NCI-H526 treated with DMSO at 0.1 percent for 48 hours (cell line): ENCODE data around the gene CHST12.
"Not testable (repeated sequence)": the region's sequence is repeated elsewhere in the genome, so short reads cannot be mapped to it uniquely, and the experiment has no call there.

ENCODE experiments used
- DNase-seq: peaks from one replicate; lab custom pipeline; 2025; lab: John Stamatoyannopoulos, UW

Gene CHST12

GRCh38 chr7:2460641-2461040 lies 57.2 kb downstream of the CHST12 start:
- DNase-seq = no peak

GRCh38 chr7:2461268-2462026 lies 58.0 kb downstream of the CHST12 start:
- DNase-seq = no peak

GRCh38 chr7:2462731-2463130 lies 59.3 kb downstream of the CHST12 start:
- DNase-seq = no peak

GRCh38 chr7:2465928-2466327 lies 62.5 kb downstream of the CHST12 start:
- DNase-seq = peak; percentile 86

GRCh38 chr7:2466675-2467074 lies 63.3 kb downstream of the CHST12 start:
- DNase-seq = no peak

- DNase-seq = no peak
These were observed 64.8 kb downstream of the CHST12 start for GRCh38 chr7:2468227-2468626.

GRCh38 chr7:2469460-2470203 lies 66.2 kb downstream of the CHST12 start:
- not testable (repeated sequence) for DNase-seq

GRCh38 chr7:2470204-2471021 lies 67.0 kb downstream of the CHST12 start:
- DNase-seq = no peak

- no peak for DNase-seq
These were observed 67.6 kb downstream of the CHST12 start for GRCh38 chr7:2471022-2471329.

- no peak for DNase-seq
These were observed 68.0 kb downstream of the CHST12 start for GRCh38 chr7:2471396-2471795.

GRCh38 chr7:2472739-2473138 lies 69.3 kb downstream of the CHST12 start:
- DNase-seq = no peak

- DNase-seq = no peak
These were observed 70.2 kb downstream of the CHST12 start for GRCh38 chr7:2473496-2474180.

- DNase-seq = no peak
These were observed 70.8 kb downstream of the CHST12 start for GRCh38 chr7:2474224-2474623.

- no peak for DNase-seq
These were observed 71.6 kb downstream of the CHST12 start for GRCh38 chr7:2474813-2475677.

GRCh38 chr7:2475678-2476015 lies 72.2 kb downstream of the CHST12 start:
- no peak for DNase-seq

GRCh38 chr7:2476298-2476697 lies 72.9 kb downstream of the CHST12 start, which contains the start of gene GRIFIN:
Gene GRIFIN, minus strand, starts transcription at chr7:2476398. Its CDS starts 15 bp downstream, at chr7:2476383.
- DNase-seq = no peak

GRCh38 chr7:2476776-2477446 lies 73.5 kb downstream of the CHST12 start:
- no peak for DNase-seq

GRCh38 chr7:2477447-2478398 lies 74.3 kb downstream of the CHST12 start:
- no peak for DNase-seq

GRCh38 chr7:2478399-2478785 lies 75.0 kb downstream of the CHST12 start:
- no peak for DNase-seq

- no peak for DNase-seq
These were observed 75.4 kb downstream of the CHST12 start for GRCh38 chr7:2478800-2479199.
